K562 (cell line): ENCODE measurements around the gene PPP2R5A. TPM values are rescaled to one million over a fixed set of nuclear protein-coding genes. Genes with fewer than 3 reads are reported as not detected.

ENCODE experiments used
- ARHGAP35 ChIP-seq: fragments of 450-650 bp; IDR thresholded peaks from 2 replicates; pipeline ENCODE4 v1.6.1; 2018; ENCODE audit not compliant: partially characterized antibody
- BMI1 ChIP-seq: fragments of 150-350 bp; IDR thresholded peaks from 2 replicates; pipeline ENCODE4 v1.6.1; 2014; ENCODE audit warnings: low read length
- E2F8 ChIP-seq: fragments of 450-650 bp; IDR thresholded peaks from 2 replicates; pipeline ENCODE4 v1.7.1; 2018; ENCODE audit warnings: mild to moderate bottlenecking, low read depth; ENCODE audit not compliant: partially characterized antibody
- RAD21 ChIP-seq, 2 experiments: fragments of 250-450 bp in 1 of 2; fragments of 450-650 bp in 1 of 2; sonication (Bioruptor Pico) in 1 of 2; formaldehyde crosslinking in 1 of 2; IDR thresholded peaks in 1 of 2; conservative IDR thresholded peaks in 1 of 2; 2 replicates each; pipeline versions ENCODE4 v1.4.0 to v1.8.0; 2020 to 2022; ENCODE audit warnings: mild to moderate bottlenecking in 2 of 2, moderate library complexity in 1 of 2
- RAD51 ChIP-seq: fragments of 450-650 bp; IDR thresholded peaks from 2 replicates; pipeline ENCODE4 v1.7.1; 2016; ENCODE audit warnings: low read depth, mild to moderate bottlenecking, borderline replicate concordance
- SAP30 ChIP-seq: fragments of 200-600 bp; sonication (generic); IDR thresholded peaks from 2 replicates; pipeline ENCODE4 v1.6.1; 2012; ENCODE audit warnings: borderline replicate concordance, low read depth, mild to moderate bottlenecking, moderate library complexity, low read length, control low read depth, inconsistent platforms; ENCODE audit not compliant: insufficient read depth, poor library complexity, severe bottlenecking
- SNAPC5 ChIP-seq: fragments of 250-450 bp; sonication (Bioruptor Pico); IDR thresholded peaks from 2 replicates; pipeline ENCODE4 v1.8.0; 2021; ENCODE audit warnings: moderate library complexity, mild to moderate bottlenecking, inconsistent platforms
- STAT5B ChIP-seq: fragments of 250-450 bp; sonication (Bioruptor Pico); IDR thresholded peaks from 2 replicates; pipeline ENCODE4 v1.8.0; 2021; ENCODE audit warnings: mild to moderate bottlenecking, inconsistent platforms
- TAF9B ChIP-seq: fragments of 450-650 bp; IDR thresholded peaks from 2 replicates; pipeline ENCODE4 v1.6.1; 2018; ENCODE audit warnings: mild to moderate bottlenecking; ENCODE audit not compliant: partially characterized antibody
- ZNF24 ChIP-seq: fragments of 450-650 bp; IDR thresholded peaks from 2 replicates; pipeline ENCODE4 v1.6.1; 2016
- ZNF717 ChIP-seq: fragments of 250-450 bp; sonication (Bioruptor Pico); IDR thresholded peaks from 2 replicates; pipeline ENCODE4 v1.5.0; 2021
- ZNF740 ChIP-seq, 3 experiments: fragments of 200-800 bp in 1 of 3; sonication (Bioruptor generic) in 1 of 3; sonication (generic) in 1 of 3; formaldehyde crosslinking in 1 of 3; IDR thresholded peaks; 2 replicates each; pipeline versions ENCODE4 v1.6.1 to v1.8.0; 2016 to 2022; ENCODE audit warnings: mild to moderate bottlenecking in 2 of 3, missing compliant biosample characterization in 2 of 3, missing genetic modification characterization in 2 of 3, missing genetic modification reagents in 1 of 3
- polyA plus RNA-seq, 8 experiments: library from polyadenylated mRNA; depleted of rRNA in 4 of 8; stranded (reverse) in 5 of 8; unstranded in 3 of 8; fragments of >200 nt; fragmentation: Nextera tagmentation in 2 of 8; fragmentation: Illumina TruSeq in 1 of 8; extraction: Ambion mirVana in 2 of 8; extraction: Trizol in 1 of 8; gene quantifications; 2 replicates each; pipeline versions ENCODE4 v1.2.1 to v1.2.3, GENCODE V29; 2011 to 2014; ENCODE audit warnings: inconsistent platforms in 1 of 8, missing spikeins in 1 of 8
- total RNA-seq, 7 experiments: library from RNA; depleted of rRNA in 6 of 7; stranded (reverse); fragments of >200 nt in 6 of 7; fragmentation: Illumina TruSeq in 2 of 7; extraction: Trizol in 2 of 7; gene quantifications; 2 replicates each; pipeline versions ENCODE4 v1.2.1 to v1.2.3, GENCODE V29; 2011 to 2021; ENCODE audit warnings: low replicate concordance in 1 of 7
- TF ChIP-seq, protein P1 (sequence below): sonication (generic); formaldehyde crosslinking; IDR thresholded peaks from 2 replicates; pipeline ENCODE4 v1.4.0; 2020; ENCODE audit warnings: mild to moderate bottlenecking, missing genetic modification reagents
- TF ChIP-seq, protein P2 (sequence below), 2 experiments: IDR thresholded peaks; 2 replicates each; pipeline ENCODE4 v1.6.1; 2012; ENCODE audit warnings: improper control_type of control experiment in 2 of 2, low read depth in 2 of 2, low read length in 2 of 2, borderline replicate concordance in 1 of 2
- TF ChIP-seq, protein P3 (sequence below): sonication (generic); formaldehyde crosslinking; IDR thresholded peaks from 2 replicates; pipeline ENCODE4 v1.8.0; 2022; ENCODE audit warnings: mild to moderate bottlenecking, missing genetic modification reagents, borderline replicate concordance
- TF ChIP-seq, protein P4 (sequence below): sonication (generic); formaldehyde crosslinking; IDR thresholded peaks from 2 replicates; pipeline ENCODE4 v1.9.0; 2022; ENCODE audit warnings: mild to moderate bottlenecking, missing genetic modification reagents

PPP2R5A gene
- total and polyA plus RNA-seq, 9 of the 15 experiments (the other 6 are each of a cell fraction or from before 2014, with no cell fraction given), result 26.9 to 106 (median 64.3) TPM

- TF ChIP-seq SAP30 (no peak), ZNF740 (CRISPR knock-in tag; IDR thresholded peaks at IDR 0.05) (no peak), ZNF740 (tag; IDR thresholded peaks at IDR 0.05) (no peak), RAD51 (no peak), RAD21 (CRISPR knock-in tag; conservative IDR thresholded peaks at IDR 0.05 in 1 of 2, IDR thresholded peaks at IDR 0.05 in 1 of 2) (peak; percentile 45 to 90), SNAPC5 (CRISPR knock-in tag) (no peak), ARHGAP35 (no peak), STAT5B (CRISPR knock-in tag) (no peak), TAF9B (no peak), ZNF24 (0 out of 2 replicates have a peak, but pooled peaks have one; percentile 16), E2F8 (no peak), BMI1 (no peak), ZNF717 (no peak)
- TF ChIP-seq, protein P1, sequence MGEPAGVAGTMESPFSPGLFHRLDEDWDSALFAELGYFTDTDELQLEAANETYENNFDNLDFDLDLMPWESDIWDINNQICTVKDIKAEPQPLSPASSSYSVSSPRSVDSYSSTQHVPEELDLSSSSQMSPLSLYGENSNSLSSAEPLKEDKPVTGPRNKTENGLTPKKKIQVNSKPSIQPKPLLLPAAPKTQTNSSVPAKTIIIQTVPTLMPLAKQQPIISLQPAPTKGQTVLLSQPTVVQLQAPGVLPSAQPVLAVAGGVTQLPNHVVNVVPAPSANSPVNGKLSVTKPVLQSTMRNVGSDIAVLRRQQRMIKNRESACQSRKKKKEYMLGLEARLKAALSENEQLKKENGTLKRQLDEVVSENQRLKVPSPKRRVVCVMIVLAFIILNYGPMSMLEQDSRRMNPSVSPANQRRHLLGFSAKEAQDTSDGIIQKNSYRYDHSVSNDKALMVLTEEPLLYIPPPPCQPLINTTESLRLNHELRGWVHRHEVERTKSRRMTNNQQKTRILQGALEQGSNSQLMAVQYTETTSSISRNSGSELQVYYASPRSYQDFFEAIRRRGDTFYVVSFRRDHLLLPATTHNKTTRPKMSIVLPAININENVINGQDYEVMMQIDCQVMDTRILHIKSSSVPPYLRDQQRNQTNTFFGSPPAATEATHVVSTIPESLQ, result no peak
- TF ChIP-seq, protein P2, sequence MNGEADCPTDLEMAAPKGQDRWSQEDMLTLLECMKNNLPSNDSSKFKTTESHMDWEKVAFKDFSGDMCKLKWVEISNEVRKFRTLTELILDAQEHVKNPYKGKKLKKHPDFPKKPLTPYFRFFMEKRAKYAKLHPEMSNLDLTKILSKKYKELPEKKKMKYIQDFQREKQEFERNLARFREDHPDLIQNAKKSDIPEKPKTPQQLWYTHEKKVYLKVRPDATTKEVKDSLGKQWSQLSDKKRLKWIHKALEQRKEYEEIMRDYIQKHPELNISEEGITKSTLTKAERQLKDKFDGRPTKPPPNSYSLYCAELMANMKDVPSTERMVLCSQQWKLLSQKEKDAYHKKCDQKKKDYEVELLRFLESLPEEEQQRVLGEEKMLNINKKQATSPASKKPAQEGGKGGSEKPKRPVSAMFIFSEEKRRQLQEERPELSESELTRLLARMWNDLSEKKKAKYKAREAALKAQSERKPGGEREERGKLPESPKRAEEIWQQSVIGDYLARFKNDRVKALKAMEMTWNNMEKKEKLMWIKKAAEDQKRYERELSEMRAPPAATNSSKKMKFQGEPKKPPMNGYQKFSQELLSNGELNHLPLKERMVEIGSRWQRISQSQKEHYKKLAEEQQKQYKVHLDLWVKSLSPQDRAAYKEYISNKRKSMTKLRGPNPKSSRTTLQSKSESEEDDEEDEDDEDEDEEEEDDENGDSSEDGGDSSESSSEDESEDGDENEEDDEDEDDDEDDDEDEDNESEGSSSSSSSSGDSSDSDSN (IDR thresholded peaks at IDR 0.05; ENCODE audit: borderline replicate concordance in 1 of 2, low read depth in 2 of 2, low read length in 2 of 2), result no peak
- TF ChIP-seq, protein P3, sequence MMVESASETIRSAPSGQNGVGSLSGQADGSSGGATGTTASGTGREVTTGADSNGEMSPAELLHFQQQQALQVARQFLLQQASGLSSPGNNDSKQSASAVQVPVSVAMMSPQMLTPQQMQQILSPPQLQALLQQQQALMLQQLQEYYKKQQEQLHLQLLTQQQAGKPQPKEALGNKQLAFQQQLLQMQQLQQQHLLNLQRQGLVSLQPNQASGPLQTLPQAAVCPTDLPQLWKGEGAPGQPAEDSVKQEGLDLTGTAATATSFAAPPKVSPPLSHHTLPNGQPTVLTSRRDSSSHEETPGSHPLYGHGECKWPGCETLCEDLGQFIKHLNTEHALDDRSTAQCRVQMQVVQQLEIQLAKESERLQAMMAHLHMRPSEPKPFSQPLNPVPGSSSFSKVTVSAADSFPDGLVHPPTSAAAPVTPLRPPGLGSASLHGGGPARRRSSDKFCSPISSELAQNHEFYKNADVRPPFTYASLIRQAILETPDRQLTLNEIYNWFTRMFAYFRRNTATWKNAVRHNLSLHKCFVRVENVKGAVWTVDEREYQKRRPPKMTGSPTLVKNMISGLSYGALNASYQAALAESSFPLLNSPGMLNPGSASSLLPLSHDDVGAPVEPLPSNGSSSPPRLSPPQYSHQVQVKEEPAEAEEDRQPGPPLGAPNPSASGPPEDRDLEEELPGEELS (CRISPR knock-in tag), result 0 out of 2 replicates have a peak, but pooled peaks have one; percentile 9
- TF ChIP-seq, protein P4, sequence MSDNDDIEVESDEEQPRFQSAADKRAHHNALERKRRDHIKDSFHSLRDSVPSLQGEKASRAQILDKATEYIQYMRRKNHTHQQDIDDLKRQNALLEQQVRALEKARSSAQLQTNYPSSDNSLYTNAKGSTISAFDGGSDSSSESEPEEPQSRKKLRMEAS (CRISPR knock-in tag), result no peak
Observed at GRCh38 chr1:212368073-212368484, 82.9 kb downstream of the PPP2R5A start (continued).
